Measurements from ENCODE around the gene TUBB1.

Gene TUBB1

GRCh38 chr20:59064214-59064722, 45.0 kb downstream of the TUBB1 start:
- H3K4me3 ChIP-seq (ENCODE audit: low read length): no peak overlapping the region
- no peaks in the 10 kb centered on the region for H3K9me2 ChIP-seq (replicated peaks; ENCODE audit: insufficient read depth, low read length)
- no peaks in the 10 kb centered on the region; the same call in 1 of the 2 replicates for H3K27me3 ChIP-seq (replicated peaks; ENCODE audit: insufficient read depth, low read length)
- TF ChIP-seq EZH2 (optimal IDR thresholded peaks at IDR 0.05; ENCODE audit: low read depth, low read length): no peak
- no peak for TF ChIP-seq CTCF (IDR thresholded peaks at IDR 0.05; ENCODE audit: low read length)
- no peak for TF ChIP-seq EZH2phosphoT487 (IDR thresholded peaks at IDR 0.05; ENCODE audit: low read length)
- H3K36me3 ChIP-seq (replicated peaks; ENCODE audit: insufficient read depth, low read length): no peaks in the 10 kb centered on the region
- H3K4me2 ChIP-seq (ENCODE audit: low read depth, low read length): no peak overlapping the region
- H4K20me1 ChIP-seq (ENCODE audit: insufficient read depth, low read length): no peaks in the 10 kb centered on the region
- H3K27ac ChIP-seq (ENCODE audit: low read length): no peak overlapping the region
- H3F3A ChIP-seq (ENCODE audit: insufficient read depth, low read length): no peaks in the 10 kb centered on the region
- no peaks in the 10 kb centered on the region for H3K4me1 ChIP-seq (ENCODE audit: low read length)
- H2AFZ ChIP-seq (ENCODE audit: low read length): no peak overlapping the region
- H3K79me2 ChIP-seq (ENCODE audit: low read length): no peaks in the 10 kb centered on the region
- no peaks in the 10 kb centered on the region for H3K9me3 ChIP-seq (replicated peaks; ENCODE audit: insufficient read depth, low read length)
- no peak for DNase-seq
- H3K9ac ChIP-seq (ENCODE audit: low read length): no peak overlapping the region

GRCh38 chr20:59068534-59068933, 49.3 kb downstream of the TUBB1 start:
- no peak overlapping the region for H2AFZ ChIP-seq (ENCODE audit: low read length)
- H3K36me3 ChIP-seq (replicated peaks; ENCODE audit: insufficient read depth, low read length): no peaks in the 10 kb centered on the region
- no peaks in the 10 kb centered on the region for H4K20me1 ChIP-seq (ENCODE audit: insufficient read depth, low read length)
- no peaks in the 10 kb centered on the region for H3K4me1 ChIP-seq (ENCODE audit: low read length)
- no peaks in the 10 kb centered on the region for H3K79me2 ChIP-seq (ENCODE audit: low read length)
- no peak overlapping the region for H3K4me3 ChIP-seq (ENCODE audit: low read length)
- no peak overlapping the region for H3K9ac ChIP-seq (ENCODE audit: low read length)
- DNase-seq: no peak
- no peaks in the 10 kb centered on the region for H3F3A ChIP-seq (ENCODE audit: insufficient read depth, low read length)
- peaks cover 25% of the 10 kb centered on the region for H3K27me3 ChIP-seq (replicated peaks; ENCODE audit: insufficient read depth, low read length)
- no peaks in the 10 kb centered on the region for H3K9me2 ChIP-seq (replicated peaks; ENCODE audit: insufficient read depth, low read length)
- TF ChIP-seq EZH2phosphoT487 (IDR thresholded peaks at IDR 0.05; ENCODE audit: low read length) (no peak), EZH2 (optimal IDR thresholded peaks at IDR 0.05; ENCODE audit: low read depth, low read length) (no peak)
- H3K27ac ChIP-seq (ENCODE audit: low read length): no peak overlapping the region
- no peak overlapping the region for H3K4me2 ChIP-seq (ENCODE audit: low read depth, low read length)
- H3K9me3 ChIP-seq (replicated peaks; ENCODE audit: insufficient read depth, low read length): no peaks in the 10 kb centered on the region

GRCh38 chr20:59069026-59069425, 49.8 kb downstream of the TUBB1 start:
- DNase-seq: no peak
- Histone ChIP-seq H3K4me1 (ENCODE audit: low read length) (no peaks in the 10 kb centered on the region), H2AFZ (ENCODE audit: low read length) (no peak overlapping the region), H3K36me3 (replicated peaks; ENCODE audit: insufficient read depth, low read length) (no peaks in the 10 kb centered on the region), H3K4me2 (ENCODE audit: low read depth, low read length) (no peak overlapping the region), H3K27ac (ENCODE audit: low read length) (no peak overlapping the region), H3K9me2 (replicated peaks; ENCODE audit: insufficient read depth, low read length) (no peaks in the 10 kb centered on the region), H3K27me3 (replicated peaks; ENCODE audit: insufficient read depth, low read length) (peaks cover 30% of the 10 kb centered on the region), H3K9ac (ENCODE audit: low read length) (no peak overlapping the region), H3K9me3 (replicated peaks; ENCODE audit: insufficient read depth, low read length) (no peaks in the 10 kb centered on the region), H4K20me1 (ENCODE audit: insufficient read depth, low read length) (no peaks in the 10 kb centered on the region), H3F3A (ENCODE audit: insufficient read depth, low read length) (no peaks in the 10 kb centered on the region), H3K4me3 (ENCODE audit: low read length) (no peak overlapping the region), H3K79me2 (ENCODE audit: low read length) (no peaks in the 10 kb centered on the region)
- TF ChIP-seq EZH2phosphoT487 (IDR thresholded peaks at IDR 0.05; ENCODE audit: low read length) (no peak), EZH2 (optimal IDR thresholded peaks at IDR 0.05; ENCODE audit: low read depth, low read length) (no peak), CTCF (IDR thresholded peaks at IDR 0.05; ENCODE audit: low read length) (no peak)

GRCh38 chr20:59071216-59071615, 52.0 kb downstream of the TUBB1 start:
- no peak overlapping the region for H2AFZ ChIP-seq (ENCODE audit: low read length)
- H3K79me2 ChIP-seq (ENCODE audit: low read length): no peaks in the 10 kb centered on the region
- H3K4me2 ChIP-seq (ENCODE audit: low read depth, low read length): no peak overlapping the region
- no peaks in the 10 kb centered on the region for H3K4me1 ChIP-seq (ENCODE audit: low read length)
- H3K27ac ChIP-seq (ENCODE audit: low read length): no peak overlapping the region
- no peaks in the 10 kb centered on the region for H3F3A ChIP-seq (ENCODE audit: insufficient read depth, low read length)
- peaks cover 52% of the 10 kb centered on the region for H3K27me3 ChIP-seq (replicated peaks; ENCODE audit: insufficient read depth, low read length)
- no peaks in the 10 kb centered on the region for H3K36me3 ChIP-seq (replicated peaks; ENCODE audit: insufficient read depth, low read length)
- H3K9me2 ChIP-seq (replicated peaks; ENCODE audit: insufficient read depth, low read length): no peaks in the 10 kb centered on the region
- no peak overlapping the region for H3K4me3 ChIP-seq (ENCODE audit: low read length)
- TF ChIP-seq CTCF (IDR thresholded peaks at IDR 0.05; ENCODE audit: low read length) (no peak), EZH2phosphoT487 (IDR thresholded peaks at IDR 0.05; ENCODE audit: low read length) (no peak), EZH2 (optimal IDR thresholded peaks at IDR 0.05; ENCODE audit: low read depth, low read length) (no peak)
- no peak for DNase-seq
- no peaks in the 10 kb centered on the region for H4K20me1 ChIP-seq (ENCODE audit: insufficient read depth, low read length)
- no peaks in the 10 kb centered on the region for H3K9me3 ChIP-seq (replicated peaks; ENCODE audit: insufficient read depth, low read length)
- no peak overlapping the region for H3K9ac ChIP-seq (ENCODE audit: low read length)
